Keratinocyte (primary cell): ENCODE results near the gene SEC24C. TPM values are rescaled to one million over a fixed set of nuclear protein-coding genes. Genes with fewer than 3 reads are reported as not detected.

Source experiments
- DNase-seq: peaks from one replicate; pipeline ENCODE4 v3.0.0-alpha.2; 2011; ENCODE audit warnings: low read depth, missing footprints, low spot score
- FAIRE-seq: peaks from 2 replicates; lab custom pipeline; 2011; peaks lifted over from hg19 to GRCh38; lab: Jason Lieb, UNC
- H2AFZ ChIP-seq: 2 replicates; pipeline ENCODE4 v1.6.0; 2012; ENCODE audit warnings: low read length, control low read depth, inconsistent platforms; ENCODE audit not compliant: control insufficient read depth
- H3K27ac ChIP-seq: 2 replicates; pipeline ENCODE4 v1.5.1; 2011; ENCODE audit warnings: low read length; ENCODE audit not compliant: control insufficient read depth, insufficient read depth
- H3K27me3 ChIP-seq: 3 replicates; pipeline ENCODE4 v1.6.0; 2011; ENCODE audit warnings: low read length; ENCODE audit not compliant: control insufficient read depth, insufficient read depth; ENCODE audit errors: extremely low read depth
- H3K36me3 ChIP-seq, 2 experiments: 2 replicates in 1 of 2; 3 replicates in 1 of 2; pipeline ENCODE4 v1.5.1; 2011; ENCODE audit warnings: low read length in 2 of 2, mild to moderate bottlenecking in 1 of 2; ENCODE audit not compliant: control insufficient read depth in 2 of 2, insufficient read depth in 2 of 2; ENCODE audit errors: extremely low read depth in 1 of 2
- H3K4me1 ChIP-seq: 3 replicates; pipeline ENCODE4 v1.5.1; 2011; ENCODE audit warnings: low read length; ENCODE audit not compliant: control insufficient read depth, insufficient read depth; ENCODE audit errors: extremely low read depth
- H3K4me2 ChIP-seq: 3 replicates; pipeline ENCODE4 v1.6.0; 2011; ENCODE audit warnings: low read depth, low read length; ENCODE audit not compliant: control insufficient read depth, insufficient read depth; ENCODE audit errors: extremely low read depth
- H3K4me3 ChIP-seq, 3 experiments: fragments of 200-600 bp in 1 of 3; sonication (generic) in 1 of 3; 2 replicates in 2 of 3; 3 replicates in 1 of 3; pipeline ENCODE4 v1.5.1; 2011 to 2016; ENCODE audit warnings: low read length in 3 of 3, mild to moderate bottlenecking in 3 of 3, control low read depth in 2 of 3, inconsistent platforms in 1 of 3, low read depth in 1 of 3, mixed read lengths in 1 of 3, mixed run types in 1 of 3, moderate library complexity in 1 of 3; ENCODE audit not compliant: control insufficient read depth in 2 of 3, insufficient read depth in 2 of 3; ENCODE audit errors: extremely low read depth in 1 of 3
- H3K79me2 ChIP-seq: 2 replicates; pipeline ENCODE4 v1.6.0; 2012; ENCODE audit warnings: low read length; ENCODE audit not compliant: control insufficient read depth, insufficient read depth
- H3K9ac ChIP-seq: 3 replicates; pipeline ENCODE4 v1.6.0; 2011; ENCODE audit warnings: low read length; ENCODE audit not compliant: control insufficient read depth, insufficient read depth; ENCODE audit errors: extremely low read depth
- H3K9me1 ChIP-seq: 3 replicates; pipeline ENCODE4 v1.6.0; 2011; ENCODE audit warnings: low read length; ENCODE audit not compliant: control insufficient read depth, insufficient read depth; ENCODE audit errors: extremely low read depth
- H3K9me3 ChIP-seq: 2 replicates; pipeline ENCODE4 v1.5.1; 2012; ENCODE audit warnings: low read depth, low read length; ENCODE audit not compliant: control insufficient read depth
- H4K20me1 ChIP-seq: 3 replicates; pipeline ENCODE4 v1.6.0; 2011; ENCODE audit warnings: low read length; ENCODE audit not compliant: control insufficient read depth, insufficient read depth; ENCODE audit errors: extremely low read depth
- CTCF ChIP-seq, 3 experiments: IDR thresholded peaks in 1 of 3; conservative IDR thresholded peaks in 1 of 3; optimal IDR thresholded peaks in 1 of 3; 2 replicates in 2 of 3; 3 replicates in 1 of 3; pipeline versions ENCODE3 to v1.5.1; 2011; ENCODE audit warnings: low read length in 3 of 3, mild to moderate bottlenecking in 3 of 3, moderate library complexity in 2 of 3, control low read depth in 1 of 3, inconsistent platforms in 1 of 3; ENCODE audit not compliant: insufficient read depth in 2 of 3; ENCODE audit errors: extremely low read depth in 1 of 3
- EZH2 ChIP-seq: IDR thresholded peaks from one replicate; pipeline ENCODE4 v1.6.1; 2012; ENCODE audit warnings: inconsistent platforms, mild to moderate bottlenecking, low read length, moderate library complexity
- dilution Hi-C: fragments of 300-500 bp; cut with MboI; formaldehyde crosslinking; loops from one replicate; pipeline ENCODE4 v1.7.0; 2020; ENCODE audit warnings: low sequenced_read_pairs; ENCODE audit not compliant: extremely low pct_ligation_motif_present
- polyA plus RNA-seq, 5 experiments: library from polyadenylated mRNA; depleted of rRNA in 3 of 5; stranded (reverse) in 3 of 5; stranded (forward) in 1 of 5; unstranded in 1 of 5; fragments of >200 nt; gene quantifications; 1 replicate in 1 of 5; 2 replicates in 3 of 5; 3 replicates in 1 of 5; pipeline versions ENCODE4 v1.2.1 to v1.2.3, GENCODE V29; 2011 to 2012; ENCODE audit warnings: missing spikeins in 2 of 5, low read depth in 1 of 5, low replicate concordance in 1 of 5

The SEC24C gene
- polyA plus RNA-seq, 1 donor (not counting 4 experiments of a cell fraction or from before 2014, with no cell fraction given), result 65.3 TPM

- Histone ChIP-seq H3K9me3 (no peaks in the 10 kb centered on the region), H3K36me3 (peaks cover 6 to 16% of the 10 kb centered on the region in 2 experiments), H3K4me2 (no peak overlapping the region), H3K9ac (no peak overlapping the region), H3K4me3 (no peak overlapping the region), H3K27ac (no peak overlapping the region), H3K9me1 (no peaks in the 10 kb centered on the region), H4K20me1 (no peaks in the 10 kb centered on the region), H3K4me1 (peaks cover 16% of the 10 kb centered on the region), H2AFZ (no peak overlapping the region), H3K27me3 (no peaks in the 10 kb centered on the region), H3K79me2 (no peaks in the 10 kb centered on the region)
- dilution Hi-C loops, result no loop called here
- peak; percentile 4 to 29 (median 5) for TF ChIP-seq CTCF (optimal IDR thresholded peaks at IDR 0.05 in 1 of 3, IDR thresholded peaks at IDR 0.05 in 1 of 3, conservative IDR thresholded peaks at IDR 0.05 in 1 of 3; ENCODE audit: extremely low read depth in 1 of 3, insufficient read depth in 2 of 3, low read length in 3 of 3)
- no peak for TF ChIP-seq EZH2
- DNase-seq (no peak), FAIRE-seq (no peak)
Observed at GRCh38 chr10:73818402-73818801, 74.2 kb downstream of the SEC24C start.

GRCh38 chr10:73819081-73819480 lies 74.9 kb downstream of the SEC24C start:
- no peaks in the 10 kb centered on the region for H3K27me3 ChIP-seq
- peaks cover 16% of the 10 kb centered on the region for H3K4me1 ChIP-seq
- no peaks in the 10 kb centered on the region for H3K9me3 ChIP-seq
- dilution Hi-C loops, result no loop called here
- DNase-seq (no peak), FAIRE-seq (no peak)
- no peaks in the 10 kb centered on the region for H3K79me2 ChIP-seq
- peaks cover 9 to 11% of the 10 kb centered on the region in 2 experiments for H3K36me3 ChIP-seq
- H3K9me1 ChIP-seq, result no peaks in the 10 kb centered on the region
- no peak overlapping the region for H2AFZ ChIP-seq
- TF ChIP-seq CTCF (optimal IDR thresholded peaks at IDR 0.05 in 1 of 3, IDR thresholded peaks at IDR 0.05 in 1 of 3, conservative IDR thresholded peaks at IDR 0.05 in 1 of 3; ENCODE audit: extremely low read depth in 1 of 3, insufficient read depth in 2 of 3, low read length in 3 of 3) (no peak), EZH2 (no peak)
- no peaks in the 10 kb centered on the region for H4K20me1 ChIP-seq
- no peak overlapping the region for H3K4me3 ChIP-seq
- no peak overlapping the region for H3K27ac ChIP-seq
- peak overlapping the region; percentile 45 for H3K9ac ChIP-seq
- H3K4me2 ChIP-seq, result no peak overlapping the region
